NOMO-1 treated with DMSO at 0.1 percent for 48 hours (cell line): ENCODE data around the gene REG1B.
"Not testable (repeated sequence)": the region's sequence is repeated elsewhere in the genome, so short reads cannot be mapped to it uniquely, and the experiment has no call there.

Source experiments
- DNase-seq: peaks from one replicate; lab custom pipeline; 2025; ENCODE audit not compliant: unreplicated experiment; lab: John Stamatoyannopoulos, UW

The REG1B gene

DNA sequence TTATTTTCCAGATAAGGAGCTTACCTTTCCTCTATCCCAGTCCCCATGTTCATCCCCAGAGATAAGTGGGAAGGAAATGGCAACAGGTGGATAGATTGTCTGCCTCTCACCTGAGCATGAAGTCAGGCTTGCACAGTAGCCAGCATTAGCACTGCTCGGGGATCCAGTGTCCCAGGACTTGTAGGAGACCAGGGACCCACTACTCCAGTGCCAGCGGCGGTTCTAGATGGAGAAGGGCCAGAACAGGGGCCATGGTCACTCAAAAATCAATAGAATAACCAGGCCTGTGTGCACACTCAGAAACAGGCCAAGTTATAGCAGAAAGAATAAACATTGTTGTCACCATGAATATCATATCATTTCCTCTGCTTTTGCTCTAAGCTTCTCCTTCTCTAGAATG is 2.4 kb downstream of the REG1B start:
- DNase-seq: no peak

DNA sequence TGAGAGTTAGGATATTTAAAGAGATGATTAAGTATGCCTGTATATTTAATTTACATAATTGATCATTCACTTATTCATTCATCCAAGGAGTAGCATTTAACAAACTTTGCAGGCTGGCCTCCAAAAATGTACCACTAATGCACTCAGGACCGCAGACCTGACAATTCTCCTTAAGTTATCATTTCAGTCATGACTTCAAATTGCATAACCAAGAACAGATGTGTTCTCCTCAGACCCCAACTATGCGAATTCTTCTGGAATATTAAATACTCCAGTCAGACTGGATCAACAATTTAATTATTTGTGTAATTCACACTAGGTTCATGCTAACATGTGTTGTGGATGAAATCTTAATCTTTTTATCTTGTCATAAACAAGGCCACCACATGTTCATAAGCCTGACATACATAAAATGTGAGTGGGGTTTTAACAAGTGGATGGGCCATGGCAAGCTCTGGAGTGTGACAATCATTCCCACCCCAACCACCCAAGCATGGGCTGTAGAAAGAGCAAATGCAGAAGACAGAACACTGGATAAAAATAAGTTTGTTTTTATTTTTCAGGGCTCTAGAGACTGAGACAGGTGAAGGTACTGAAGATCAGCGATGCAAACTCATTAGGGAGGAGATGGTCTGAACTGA is 3.2 kb downstream of the REG1B start:
- DNase-seq: no peak

DNA sequence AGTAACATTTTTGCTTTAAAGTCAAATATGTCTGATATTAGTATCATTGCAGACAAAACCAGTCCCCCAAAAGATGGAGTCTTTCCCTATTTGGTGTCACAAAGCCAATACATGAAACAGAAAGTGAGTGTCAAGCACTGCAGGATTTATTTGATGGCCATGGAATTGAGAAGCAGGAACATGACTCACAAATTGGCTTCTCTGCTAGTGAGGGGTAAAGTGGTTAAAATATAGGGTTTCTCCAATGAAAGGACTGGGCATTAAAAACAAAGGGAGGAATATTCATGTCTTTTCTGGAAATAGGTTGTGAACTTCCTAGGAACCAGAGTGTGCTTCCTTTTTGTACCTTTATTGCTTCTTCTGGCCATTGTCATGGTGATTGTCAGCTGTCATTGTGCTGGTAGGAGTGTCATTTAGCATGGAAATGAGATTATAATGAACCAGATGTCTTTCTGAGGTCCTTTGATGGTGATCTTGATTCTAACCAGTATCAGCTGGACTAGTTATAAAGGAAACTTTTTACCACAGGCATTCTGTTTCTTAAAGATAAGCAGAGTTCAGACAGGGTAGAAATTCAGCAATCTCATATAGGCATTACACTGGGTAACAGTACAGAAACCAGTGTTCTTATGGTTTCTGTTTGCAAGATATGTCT is 4.1 kb downstream of the REG1B start:
- no peak for DNase-seq

DNA sequence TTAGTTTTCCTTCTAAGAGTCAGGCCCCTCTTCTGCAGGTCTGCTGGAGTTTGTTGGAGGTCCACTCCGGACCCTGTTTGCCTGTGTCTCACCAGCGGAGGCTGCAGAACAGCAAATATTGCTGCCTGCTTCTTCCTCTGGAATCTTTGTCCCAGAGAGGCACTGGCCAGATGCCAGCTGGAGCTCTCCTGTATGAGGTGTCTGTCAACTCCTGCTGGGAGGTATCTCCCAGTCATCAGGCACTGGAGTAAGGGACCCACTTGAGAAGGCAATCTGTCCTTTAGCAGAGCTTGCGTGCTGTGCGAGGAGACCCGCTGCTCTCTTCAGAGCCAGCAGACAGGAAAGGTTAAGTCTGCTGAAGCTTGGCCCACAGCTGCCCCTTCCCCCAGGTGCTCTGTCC is 4.8 kb downstream of the REG1B start:
- no peak for DNase-seq

DNA sequence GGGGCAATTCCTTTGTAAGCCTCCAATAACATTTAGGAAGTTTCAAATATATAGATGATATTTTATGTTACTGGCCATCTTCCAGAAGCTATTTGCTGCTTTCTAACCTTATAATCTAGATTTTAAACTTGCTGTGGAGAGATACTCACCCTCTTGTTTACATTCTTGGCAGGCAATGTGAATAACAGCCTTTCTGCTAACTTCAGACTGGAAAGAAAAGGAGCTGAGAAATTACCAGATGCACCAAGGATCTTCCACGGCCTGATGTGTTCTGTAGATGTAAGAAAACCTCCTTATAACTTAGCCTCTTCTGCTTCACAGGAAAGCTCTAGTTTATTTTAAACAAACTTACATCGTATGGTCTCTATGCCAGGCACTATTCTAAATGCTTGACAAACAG is 16.7 kb downstream of the REG1B start:
- DNase-seq: no peak

DNA sequence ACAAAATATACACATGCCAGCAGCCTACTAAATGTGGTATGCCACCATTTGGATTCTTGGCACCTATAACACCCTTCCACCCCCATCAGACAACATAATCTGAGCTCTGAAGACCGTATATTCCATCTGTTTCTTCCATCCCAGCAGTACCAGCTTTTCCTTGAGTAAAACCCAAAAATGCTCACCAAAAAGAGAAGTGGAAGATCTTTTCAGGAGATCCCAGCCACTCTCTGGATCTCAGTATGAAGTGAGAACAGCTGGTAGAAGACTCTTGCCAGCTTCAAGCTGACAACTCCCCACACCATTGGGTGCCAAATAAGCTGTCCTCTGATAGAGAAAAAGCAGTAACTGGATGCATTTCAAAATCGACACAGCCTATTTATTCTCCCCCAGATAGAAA is 22.6 kb downstream of the REG1B start:
- DNase-seq: no peak

DNA sequence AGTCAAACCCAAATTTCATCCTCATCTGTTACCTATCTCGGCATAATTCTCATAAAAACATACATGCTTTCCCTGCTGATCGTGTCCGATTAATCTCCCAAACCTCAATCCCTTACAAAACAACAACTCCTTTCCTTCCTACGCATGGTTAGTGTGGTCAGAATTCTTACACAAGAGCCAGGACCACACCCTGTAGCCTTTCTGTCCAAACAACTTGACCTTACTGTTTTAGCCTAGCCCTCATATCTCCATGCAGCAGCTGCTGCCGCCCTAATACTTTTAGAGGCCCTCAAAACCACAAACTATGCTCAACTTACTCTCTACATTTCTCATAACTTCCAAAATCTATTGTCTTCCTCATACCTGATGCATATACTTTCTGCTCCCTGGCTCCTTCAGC is 33.0 kb downstream of the REG1B start:
- not testable (repeated sequence) for DNase-seq

DNA sequence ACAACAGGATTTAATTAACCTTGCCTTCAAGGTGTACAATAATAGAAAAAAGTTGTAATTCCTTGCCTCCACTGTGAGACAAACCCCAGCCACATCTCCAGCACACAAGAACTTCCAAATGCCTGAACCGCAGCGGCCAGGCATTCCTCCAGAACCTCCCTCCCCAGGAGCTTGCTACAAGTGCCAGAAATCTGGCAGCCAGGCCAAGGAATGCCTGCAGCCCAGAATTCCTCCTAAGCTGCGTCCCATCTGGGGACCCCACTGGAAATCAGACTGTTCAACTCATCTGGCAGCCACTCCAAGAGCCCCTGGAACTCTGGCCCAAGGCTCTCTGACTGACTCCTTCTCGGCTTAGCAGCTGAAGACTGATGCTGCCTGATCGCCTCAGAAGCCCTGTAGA is 34.3 kb downstream of the REG1B start:
- not testable (repeated sequence) for DNase-seq

DNA sequence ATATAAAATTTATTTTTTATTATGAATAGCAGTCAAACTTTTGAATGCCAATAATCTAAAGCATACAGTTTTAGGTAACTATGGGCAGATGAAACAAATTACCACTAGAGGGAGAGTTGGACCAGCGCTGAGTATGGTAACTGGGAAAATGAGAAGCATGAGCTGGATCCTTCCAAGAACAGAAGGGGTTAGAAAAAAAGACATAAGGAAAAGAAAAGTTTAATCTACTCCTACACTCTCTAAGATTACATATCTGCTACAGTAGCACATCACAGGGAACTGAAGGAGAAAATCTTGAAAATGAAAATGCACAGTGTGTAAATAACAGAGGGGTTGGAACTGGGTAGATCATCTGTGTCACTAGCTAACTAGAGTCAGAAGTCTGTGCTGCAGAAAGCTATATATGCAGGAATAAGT is 46.8 kb downstream of the REG1B start:
- no peak for DNase-seq

DNA sequence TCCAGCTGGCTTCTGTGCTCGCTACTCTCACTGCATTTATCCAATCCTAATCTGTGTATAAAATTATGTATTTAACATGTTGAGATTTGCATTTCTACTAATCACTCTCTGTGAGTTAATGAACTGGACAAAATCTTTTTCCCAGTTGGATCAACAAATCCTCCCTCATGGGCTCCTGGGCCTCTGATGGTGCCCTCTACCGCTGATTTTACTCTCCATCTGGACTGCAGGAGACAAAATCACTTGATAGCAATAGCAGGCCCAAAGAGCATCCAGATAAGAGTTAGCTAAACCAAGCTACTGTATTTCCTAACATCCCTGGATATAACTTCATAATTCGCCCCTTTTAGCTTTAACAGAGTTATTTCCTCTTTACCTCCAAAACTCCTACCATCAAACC is 47.8 kb downstream of the REG1B start:
- no peak for DNase-seq
